SK-N-MC (cell line): ENCODE results near the gene LIF.

ENCODE experiments used
- DNase-seq: peaks from one replicate; pipeline ENCODE4 v3.0.0-alpha.2; 2011; ENCODE audit warnings: low read depth, low spot score
- H3K27ac ChIP-seq: fragments of 200-600 bp; sonication (generic); 2 replicates; pipeline ENCODE4 v1.5.1; 2016; ENCODE audit warnings: mixed run types
- H3K36me3 ChIP-seq: fragments of 200-600 bp; sonication (generic); 2 replicates; pipeline ENCODE4 v1.6.1; 2017; ENCODE audit warnings: antibody characterized with exemption, low read length, mixed read lengths; ENCODE audit not compliant: insufficient read depth
- H3K4me3 ChIP-seq: fragments of 200-600 bp; sonication (generic); 2 replicates; pipeline ENCODE4 v1.5.1; 2016
- H3K9ac ChIP-seq: fragments of 200-600 bp; sonication (generic); 2 replicates; pipeline ENCODE4 v1.8.0; 2017; ENCODE audit warnings: mixed run types, mixed read lengths; ENCODE audit not compliant: insufficient read length
- H3K9me3 ChIP-seq: fragments of 200-600 bp; sonication (generic); 2 replicates; pipeline ENCODE4 v1.6.1; 2017; ENCODE audit warnings: low read depth, mild to moderate bottlenecking, antibody characterized with exemption, low read length, moderate library complexity, mixed read lengths
- EZH2 ChIP-seq: fragments of 200-600 bp; sonication (generic); IDR thresholded peaks from one replicate; pipeline ENCODE4 v1.6.1; 2017; ENCODE audit warnings: antibody characterized with exemption
- FOXP2 ChIP-seq: optimal IDR thresholded peaks from 2 replicates; pipeline ENCODE3; 2011; ENCODE audit warnings: mild to moderate bottlenecking, moderate library complexity; ENCODE audit not compliant: insufficient read depth; ENCODE audit errors: extremely low read length, control extremely low read depth
- POLR2AphosphoS5 ChIP-seq: IDR thresholded peaks from 2 replicates; pipeline ENCODE4 v1.6.1; 2012; ENCODE audit warnings: mild to moderate bottlenecking, low read depth, low read length, borderline replicate concordance

LIF gene

GRCh38 chr22:30228509-30229359 is 17.8 kb downstream of the LIF start:
- no peak overlapping the region for H3K27ac ChIP-seq
- no peak overlapping the region for H3K4me3 ChIP-seq

DNA sequence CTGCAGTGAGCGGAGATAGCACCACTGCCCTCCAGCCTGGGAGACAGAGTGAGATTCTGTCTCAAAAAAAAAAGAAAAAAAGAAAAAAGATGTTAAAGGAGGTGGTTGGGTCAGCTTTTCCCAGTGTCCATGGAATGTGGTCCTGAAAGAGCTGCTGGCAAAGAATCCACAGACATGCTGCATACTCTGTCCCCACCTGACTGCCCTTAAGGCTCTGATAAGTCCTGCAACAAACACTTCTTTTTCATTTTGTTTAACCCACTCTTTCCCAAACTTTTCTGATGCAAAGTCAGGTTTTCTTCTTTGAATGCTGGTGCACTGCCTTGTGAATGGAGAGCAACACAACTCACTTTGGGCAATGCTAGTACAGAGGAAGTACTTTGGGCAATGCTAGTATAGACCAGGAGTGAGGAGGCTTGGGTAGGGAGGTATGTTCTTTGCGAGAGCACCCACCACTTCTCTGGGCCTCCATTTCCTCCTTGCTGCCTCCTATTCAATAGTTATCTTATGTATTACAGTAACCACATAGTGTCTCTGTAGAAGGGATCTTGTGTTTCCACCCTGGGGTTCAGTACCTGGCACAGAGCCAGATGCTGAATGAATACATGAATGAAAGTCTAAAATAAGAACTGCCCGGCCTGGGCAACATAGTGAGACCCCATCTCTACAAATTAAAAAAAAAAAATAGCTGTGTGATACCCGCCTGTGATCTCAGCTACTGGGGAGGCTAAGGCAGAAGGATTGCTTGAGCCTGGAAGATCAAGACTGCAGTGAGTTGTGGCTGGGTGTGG is 18.9 kb downstream of the LIF start:
- Histone ChIP-seq H3K36me3 (no peaks in the 10 kb centered on the region), H3K9ac (no peak overlapping the region), H3K27ac (no peak overlapping the region), H3K9me3 (no peaks in the 10 kb centered on the region), H3K4me3 (no peak overlapping the region)
- DNase-seq: no peak
- no peak for TF ChIP-seq EZH2
- TF ChIP-seq POLR2AphosphoS5: no peak
- no peak for TF ChIP-seq FOXP2

More at GRCh38 chr22:30228509-30229359, 17.8 kb downstream of the LIF start:
- TF ChIP-seq FOXP2 (no peak), POLR2AphosphoS5 (no peak), EZH2 (no peak)
- Histone ChIP-seq H3K9ac (no peak overlapping the region), H3K36me3 (no peaks in the 10 kb centered on the region), H3K9me3 (no peaks in the 10 kb centered on the region)
- no peak for DNase-seq

DNA sequence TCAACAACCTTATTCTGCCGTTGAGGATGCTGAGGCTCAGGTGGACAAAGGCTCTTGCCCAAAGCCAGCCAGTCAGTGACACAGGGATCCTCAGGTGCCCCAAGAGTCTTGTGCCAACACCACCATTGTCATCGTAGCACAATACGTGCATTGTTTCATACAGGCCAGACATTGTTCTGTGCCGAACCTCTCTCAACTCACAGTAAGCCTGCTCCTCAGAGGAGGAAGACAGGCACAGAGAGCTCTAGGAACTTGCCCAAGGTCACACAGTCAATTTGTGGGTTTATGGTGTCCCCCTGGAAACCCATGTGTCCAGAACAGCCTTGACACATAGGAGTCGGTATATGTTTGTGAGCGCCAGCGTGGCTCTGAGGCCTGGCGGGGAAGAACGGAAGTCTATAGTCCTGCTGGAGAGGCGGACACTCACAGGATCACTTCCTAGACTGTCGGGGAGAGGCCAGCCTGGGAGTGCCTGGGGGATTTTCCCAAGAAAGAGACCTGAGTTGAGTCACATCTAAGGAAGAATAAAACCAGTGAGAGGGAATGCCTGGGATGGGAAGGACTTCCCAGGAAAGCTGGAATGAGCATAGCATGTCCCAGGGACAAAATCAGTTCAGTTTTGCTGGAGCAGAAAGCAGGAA is 20.2 kb downstream of the LIF start:
- Histone ChIP-seq H3K27ac (no peak overlapping the region), H3K9me3 (no peaks in the 10 kb centered on the region), H3K9ac (no peak overlapping the region), H3K4me3 (no peak overlapping the region), H3K36me3 (no peaks in the 10 kb centered on the region)
- DNase-seq: no peak
- TF ChIP-seq POLR2AphosphoS5 (no peak), EZH2 (no peak), FOXP2 (no peak)

DNA sequence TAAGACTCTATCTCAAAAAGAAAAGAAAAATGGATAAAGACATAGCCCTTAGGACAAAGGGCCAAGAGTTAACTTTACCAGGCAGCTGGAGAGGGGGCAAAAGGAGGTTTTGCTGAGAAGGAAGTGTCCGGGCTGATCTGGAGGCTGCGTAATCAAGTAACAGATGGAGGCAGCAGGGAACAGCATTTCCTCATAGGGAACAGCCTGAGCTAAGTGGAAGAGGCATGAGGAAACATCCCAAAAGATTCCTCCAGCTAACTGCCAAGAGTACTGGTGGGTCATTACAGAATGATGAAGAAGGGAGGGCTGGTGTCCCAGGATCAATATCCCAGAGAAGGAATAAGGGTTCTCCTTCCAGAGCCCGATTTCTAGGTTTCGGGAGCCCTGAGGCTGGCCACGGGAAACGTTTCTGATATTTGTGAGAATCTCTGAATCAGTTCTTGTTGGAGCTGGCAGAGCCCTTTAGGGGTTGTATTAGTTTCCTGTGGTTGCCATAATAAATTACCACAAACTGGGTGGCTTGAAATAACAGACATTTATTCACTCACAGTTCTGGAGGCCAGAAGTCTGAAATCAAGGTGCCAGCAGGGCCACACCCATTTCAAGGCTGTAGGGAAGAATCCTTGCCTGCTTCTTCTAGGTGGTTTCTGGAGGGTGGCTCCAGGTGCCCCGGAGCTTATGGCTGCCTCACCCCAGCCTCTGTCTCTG is 21.2 kb downstream of the LIF start:
- no peak overlapping the region for H3K4me3 ChIP-seq
- TF ChIP-seq POLR2AphosphoS5 (no peak), FOXP2 (no peak), EZH2 (no peak)
- DNase-seq: no peak
- no peaks in the 10 kb centered on the region for H3K36me3 ChIP-seq
- H3K9me3 ChIP-seq: no peaks in the 10 kb centered on the region
- no peak overlapping the region for H3K9ac ChIP-seq
- no peak overlapping the region for H3K27ac ChIP-seq

DNA sequence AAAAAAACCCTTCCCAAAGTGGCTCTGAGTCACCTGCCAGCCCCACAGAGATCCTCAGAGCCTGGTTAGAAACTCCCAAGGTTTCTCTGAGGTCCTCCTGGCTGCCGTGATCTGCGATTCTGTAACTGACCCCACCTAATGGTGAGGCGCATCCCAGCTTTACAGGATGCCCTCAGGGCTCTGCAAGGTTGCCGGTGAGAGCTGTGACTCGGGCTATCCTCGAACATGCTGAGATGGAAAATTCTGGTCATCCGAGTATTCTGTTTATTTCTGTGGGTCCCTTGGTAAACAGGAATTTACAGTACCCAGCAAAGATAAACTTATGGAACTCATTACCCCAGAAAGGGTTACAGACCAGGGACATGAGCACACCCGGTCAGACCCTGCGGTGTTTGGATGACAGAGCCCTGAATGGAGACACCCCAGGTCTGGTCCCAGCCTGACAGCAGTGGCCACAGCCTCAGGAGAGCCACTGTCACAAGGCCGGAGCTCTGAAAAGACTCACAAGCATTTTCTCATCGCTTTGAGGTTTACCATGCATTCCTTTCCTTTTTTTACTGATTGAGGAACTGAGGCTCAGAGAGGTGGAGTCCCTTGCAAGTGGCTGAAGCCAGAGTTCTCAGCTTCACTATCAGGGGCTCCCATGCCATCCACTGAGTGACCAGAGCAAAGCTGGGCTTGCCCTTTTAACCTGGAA is 22.2 kb downstream of the LIF start:
- DNase-seq: no peak
- no peak for TF ChIP-seq FOXP2
- TF ChIP-seq EZH2: no peak
- TF ChIP-seq POLR2AphosphoS5: no peak
- Histone ChIP-seq H3K9me3 (no peaks in the 10 kb centered on the region), H3K4me3 (no peak overlapping the region), H3K36me3 (no peaks in the 10 kb centered on the region), H3K27ac (no peak overlapping the region), H3K9ac (no peak overlapping the region)

DNA sequence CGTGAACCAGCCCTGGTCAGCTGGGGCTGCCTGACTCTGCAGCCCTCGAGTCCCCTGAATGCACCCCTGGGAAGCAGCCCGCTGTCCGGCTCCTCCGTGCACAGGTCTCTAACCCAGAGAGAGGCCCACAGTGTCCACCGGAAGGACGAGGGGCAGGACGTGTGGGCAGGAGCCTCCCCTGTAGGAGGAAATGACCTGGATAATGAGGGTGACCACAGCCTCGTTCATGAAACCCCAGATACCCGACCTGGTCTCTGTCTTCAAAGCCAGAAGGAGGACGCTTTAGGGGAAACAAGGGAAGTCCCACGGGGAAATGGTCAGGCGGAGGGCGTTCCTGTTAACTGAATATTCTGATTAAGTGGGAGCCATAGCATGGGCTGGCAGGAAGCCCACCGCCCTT is 23.3 kb downstream of the LIF start:
- H3K36me3 ChIP-seq: no peaks in the 10 kb centered on the region
- H3K9me3 ChIP-seq: no peaks in the 10 kb centered on the region
- H3K9ac ChIP-seq: no peak overlapping the region
- DNase-seq: no peak
- TF ChIP-seq POLR2AphosphoS5 (no peak), EZH2 (no peak), FOXP2 (no peak)
- no peak overlapping the region for H3K27ac ChIP-seq
- H3K4me3 ChIP-seq: no peak overlapping the region

DNA sequence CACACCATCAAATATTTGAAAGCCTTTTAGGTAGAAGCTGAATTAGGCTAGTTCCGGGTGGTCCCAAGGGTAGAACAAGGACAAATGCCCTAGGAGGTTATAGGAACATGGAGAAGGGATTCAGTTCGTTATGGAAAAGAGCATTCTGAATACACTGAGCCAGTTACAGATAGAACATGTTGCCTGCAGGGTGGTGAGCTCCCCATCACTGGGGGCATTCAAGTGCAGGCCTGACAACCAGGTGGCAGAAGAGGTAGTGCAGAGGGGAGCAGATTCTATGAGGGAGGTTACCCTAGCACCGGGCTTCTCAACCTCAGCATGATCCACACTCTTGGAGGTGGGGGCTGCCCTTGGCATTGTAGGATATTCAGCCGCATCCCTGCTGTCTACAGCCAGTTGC is 24.2 kb downstream of the LIF start:
- no peak for DNase-seq
- Histone ChIP-seq H3K27ac (no peak overlapping the region), H3K36me3 (no peaks in the 10 kb centered on the region)

More for the DNA sequence above, 24.2 kb downstream of the LIF start:
- TF ChIP-seq EZH2: no peak
- no peak for TF ChIP-seq POLR2AphosphoS5
- TF ChIP-seq FOXP2: no peak
- no peak overlapping the region for H3K9ac ChIP-seq
- H3K4me3 ChIP-seq: no peak overlapping the region
- H3K9me3 ChIP-seq: no peaks in the 10 kb centered on the region
